IMR-90 (cell line): ENCODE measurements around the gene TBC1D9B. TPM values are rescaled to one million over a fixed set of nuclear protein-coding genes. Genes with fewer than 3 reads are reported as not detected.

Experiments used
- ATAC-seq: fragments of 200-7000 bp; cut with Tn5 transposase; 2 replicates; pipeline ENCODE4 v1.9.1; 2020; ENCODE audit warnings: low read depth, mild to moderate bottlenecking, moderate library complexity
- BruUV-seq: library from RNA; stranded (reverse); fragments of 400-500 nt; replicated peaks from 2 replicates; lab custom pipeline; 2021; lab: Mats Ljungman, UMichigan
- CTCF ChIA-PET: fragments of 300-600 bp; formaldehyde crosslinking; extraction: SDS; loops from one replicate; lab custom pipeline; 2021; ENCODE audit warnings: antibody characterized with exemption; lab: Yijun Ruan, JAX
- POLR2A ChIA-PET: fragments of 300-600 bp; sonication (Branson Sonifier 250); formaldehyde crosslinking; loops from one replicate; lab custom pipeline; 2022; ENCODE audit warnings: antibody characterized with exemption; ENCODE audit not compliant: unreplicated experiment; lab: Charles Lee
- DNase-seq: peaks from one replicate; pipeline ENCODE4 v3.0.0; 2013
- H2AFZ ChIP-seq: replicated peaks from 2 replicates; pipeline ENCODE3; 2013; ENCODE audit warnings: low read length, mild to moderate bottlenecking; ENCODE audit not compliant: poor library complexity
- H2AK5ac ChIP-seq: 2 replicates; pipeline ENCODE4 v1.6.1; 2013; ENCODE audit warnings: low read depth, low read length, inconsistent platforms
- H2AK9ac ChIP-seq: replicated peaks from 2 replicates; pipeline ENCODE3; 2013; ENCODE audit warnings: mild to moderate bottlenecking, low read depth, low read length, moderate library complexity; ENCODE audit not compliant: poor library complexity
- H2BK120ac ChIP-seq: 2 replicates; pipeline ENCODE4 v1.6.1; 2013; ENCODE audit warnings: low read depth, low read length, inconsistent platforms
- H2BK15ac ChIP-seq: 3 replicates; pipeline ENCODE4 v1.6.1; 2013; ENCODE audit warnings: low read depth, low read length, inconsistent platforms
- H2BK20ac ChIP-seq: 2 replicates; pipeline ENCODE4 v1.6.1; 2013; ENCODE audit warnings: low read depth, mild to moderate bottlenecking, inconsistent platforms, low read length, moderate library complexity
- H2BK5ac ChIP-seq: 2 replicates; pipeline ENCODE4 v1.6.1; 2013; ENCODE audit warnings: mild to moderate bottlenecking, low read depth, low read length, inconsistent platforms; ENCODE audit not compliant: poor library complexity, severe bottlenecking
- H3K14ac ChIP-seq: replicated peaks from 2 replicates; pipeline ENCODE4 v1.6.1; 2013; ENCODE audit warnings: low read depth, low read length, inconsistent platforms
- H3K18ac ChIP-seq: 2 replicates; pipeline ENCODE4 v1.6.1; 2013; ENCODE audit warnings: low read depth, low read length, control low read depth
- H3K23ac ChIP-seq: 2 replicates; pipeline ENCODE4 v1.6.1; 2013; ENCODE audit warnings: low read depth, low read length, inconsistent platforms
- H3K27ac ChIP-seq: 2 replicates; pipeline ENCODE4 v1.5.1; 2013; ENCODE audit warnings: mild to moderate bottlenecking, control low read depth, low read length; ENCODE audit not compliant: insufficient read depth
- H3K27me3 ChIP-seq: 2 replicates; pipeline ENCODE4 v1.6.1; 2013; ENCODE audit warnings: low read length; ENCODE audit not compliant: control insufficient read depth, insufficient read depth
- H3K36me3 ChIP-seq: 2 replicates; pipeline ENCODE4 v1.6.1; 2013; ENCODE audit warnings: low read length, mixed read lengths; ENCODE audit not compliant: control insufficient read depth, insufficient read depth
- H3K4ac ChIP-seq: 2 replicates; pipeline ENCODE4 v1.6.1; 2013; ENCODE audit warnings: low read depth, low read length, inconsistent platforms
- H3K4me1 ChIP-seq: 2 replicates; pipeline ENCODE4 v1.6.1; 2013; ENCODE audit warnings: low read length, mixed read lengths; ENCODE audit not compliant: control insufficient read depth, insufficient read depth
- H3K4me2 ChIP-seq: 2 replicates; pipeline ENCODE4 v1.6.1; 2013; ENCODE audit warnings: low read depth, mild to moderate bottlenecking, control low read depth, low read length, moderate library complexity
- H3K4me3 ChIP-seq: 2 replicates; pipeline ENCODE4 v1.5.1; 2013; ENCODE audit warnings: low read depth, mild to moderate bottlenecking, control low read depth, low read length, moderate library complexity; ENCODE audit not compliant: insufficient read depth
- H3K56ac ChIP-seq: 2 replicates; pipeline ENCODE4 v1.6.1; 2013; ENCODE audit warnings: low read length, inconsistent platforms; ENCODE audit not compliant: insufficient read depth; ENCODE audit errors: extremely low read depth
- H3K79me1 ChIP-seq, 2 experiments: 2 replicates each; pipeline ENCODE4 v1.6.1; 2013; ENCODE audit warnings: low read length in 2 of 2, inconsistent platforms in 1 of 2, low read depth in 1 of 2
- H3K9ac ChIP-seq: 2 replicates; pipeline ENCODE4 v1.6.1; 2013; ENCODE audit warnings: low read depth, low read length, control low read depth
- H3K9me1 ChIP-seq: 2 replicates; pipeline ENCODE4 v1.6.1; 2013; ENCODE audit warnings: low read length, inconsistent platforms; ENCODE audit not compliant: insufficient read depth
- H3K9me3 ChIP-seq: 2 replicates; pipeline ENCODE4 v1.6.1; 2013; ENCODE audit warnings: low read length; ENCODE audit not compliant: control insufficient read depth, insufficient read depth
- H4K20me1 ChIP-seq: 2 replicates; pipeline ENCODE4 v1.6.1; 2013; ENCODE audit warnings: low read length, inconsistent platforms; ENCODE audit not compliant: insufficient read depth
- H4K5ac ChIP-seq: 2 replicates; pipeline ENCODE4 v1.6.1; 2013; ENCODE audit warnings: mild to moderate bottlenecking, low read depth, low read length, control low read depth
- H4K8ac ChIP-seq, 2 experiments: 2 replicates each; pipeline ENCODE4 v1.6.1; 2013; ENCODE audit warnings: low read depth in 2 of 2, low read length in 2 of 2, control low read depth in 1 of 2, inconsistent platforms in 1 of 2
- H4K91ac ChIP-seq: 2 replicates; pipeline ENCODE4 v1.6.1; 2013; ENCODE audit warnings: low read depth, low read length, inconsistent platforms; ENCODE audit not compliant: insufficient read depth
- CEBPB ChIP-seq: IDR thresholded peaks from 2 replicates; pipeline ENCODE4 v1.6.1; 2012; ENCODE audit warnings: low read depth, low read length, improper control_type of control experiment
- CHD1 ChIP-seq: IDR thresholded peaks from 2 replicates; pipeline ENCODE4 v1.6.1; 2012; ENCODE audit warnings: low read depth, low read length, improper control_type of control experiment
- FOS ChIP-seq: fragments of 150-350 bp; IDR thresholded peaks from 2 replicates; pipeline ENCODE4 v1.6.1; 2016; ENCODE audit warnings: low read depth, low read length
- MAFK ChIP-seq: IDR thresholded peaks from 2 replicates; pipeline ENCODE4 v1.6.1; 2012; ENCODE audit warnings: low read depth, low read length, improper control_type of control experiment
- RCOR1 ChIP-seq: IDR thresholded peaks from 2 replicates; pipeline ENCODE4 v1.6.1; 2012; ENCODE audit warnings: mild to moderate bottlenecking, low read length, improper control_type of control experiment; ENCODE audit not compliant: insufficient replicate concordance
- SMC3 ChIP-seq: fragments of 150-350 bp; IDR thresholded peaks from 2 replicates; pipeline ENCODE4 v1.6.1; 2016; ENCODE audit warnings: low read depth, mild to moderate bottlenecking, antibody characterized with exemption, low read length, moderate library complexity
- WGBS, 2 experiments: methylation state at CpG; one replicate each; pipeline versions ENCODE4 v1.1.5 to v1.1.7; 2013; ENCODE audit warnings: missing lambda C conversion rate in 2 of 2; ENCODE audit not compliant: insufficient read length in 1 of 2; ENCODE audit errors: extremely low coverage in 2 of 2; 5-methylcytosine and 5-hydroxymethylcytosine counted together
- dilution Hi-C: fragments of 300-500 bp; cut with HindIII; formaldehyde crosslinking; loops from one replicate; pipeline ENCODE4 v1.14.3; 2018; ENCODE audit warnings: low sequenced_read_pairs; ENCODE audit not compliant: unreplicated experiment
- in situ Hi-C: fragments of 300-500 bp; cut with MboI; formaldehyde crosslinking; loops from 3 replicates; pipeline ENCODE4 v1.14.3; 2019; ENCODE audit warnings: low sequenced_read_pairs, inconsistent platforms, mixed read lengths
- intact Hi-C: fragments of 100-400 bp; cut with micrococcal nuclease; formaldehyde crosslinking; loops from 2 replicates; pipeline ENCODE4 v1.10.0; 2022
- polyA plus RNA-seq, 3 experiments: library from polyadenylated mRNA; depleted of rRNA; stranded (reverse); fragments of >200 nt; gene quantifications; 2 replicates each; pipeline ENCODE4 v1.2.3, GENCODE V29; 2012; ENCODE audit warnings: low replicate concordance in 1 of 3
- total RNA-seq: library from RNA; depleted of rRNA; stranded (reverse); fragments of >200 nt; gene quantifications from 2 replicates; pipeline ENCODE4 v1.2.3, GENCODE V29; 2012
- TF ChIP-seq, protein P1 (sequence below): fragments of 150-350 bp; IDR thresholded peaks from 2 replicates; pipeline ENCODE4 v1.6.1; 2016; ENCODE audit warnings: low read depth, mild to moderate bottlenecking, low read length, moderate library complexity, borderline replicate concordance
- TF ChIP-seq, protein P2 (sequence below): conservative IDR thresholded peaks from 2 replicates; pipeline ENCODE4 v1.5.1; 2012; ENCODE audit warnings: mild to moderate bottlenecking, low read depth, low read length, improper control_type of control experiment

TBC1D9B gene
- total and polyA plus RNA-seq, 2 of the 4 experiments (the other 2 are of a cell fraction), result 58.6 to 78.1 TPM

DNA sequence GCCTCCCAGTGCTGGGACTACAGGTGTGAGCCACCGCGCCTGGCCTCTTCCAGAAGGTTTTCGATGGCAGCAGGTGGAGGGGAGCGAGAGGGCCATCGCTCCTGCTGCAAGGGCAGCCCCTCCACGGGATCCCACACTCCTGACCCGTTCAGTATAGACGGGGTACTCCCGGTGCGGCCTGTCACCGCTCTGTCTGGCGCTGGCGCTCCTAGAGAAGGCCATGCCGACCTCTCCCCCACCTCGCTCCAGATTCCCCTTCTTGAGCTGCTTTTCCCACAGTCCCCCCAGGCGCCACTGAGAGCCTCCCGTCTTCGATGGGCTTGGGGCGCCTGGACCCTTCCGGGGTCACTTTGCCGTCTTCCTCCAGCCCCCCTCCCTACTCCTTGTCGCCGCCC is 91.3 kb downstream of the TBC1D9B start:
- Histone ChIP-seq H4K20me1 (peaks cover 7% of the 10 kb centered on the region), H4K91ac (no peak overlapping the region), H2AK9ac (no peak overlapping the region), H3K23ac (no peak overlapping the region), H2AK5ac (peak overlapping the region; percentile 30; the same call in 1 of the 2 replicates), H2AFZ (peak overlapping the region; percentile 5), H2BK120ac (no peak overlapping the region), H3K14ac (no peak overlapping the region), H3K4me2 (no peak overlapping the region), H3K4ac (no peak overlapping the region), H3K9me3 (no peaks in the 10 kb centered on the region), H3K36me3 (peaks cover 17% of the 10 kb centered on the region), H3K18ac (no peak overlapping the region), H4K5ac (no peak overlapping the region), H2BK5ac (no peak overlapping the region), H2BK15ac (no peak overlapping the region), H2BK20ac (no peak overlapping the region), H4K8ac (no peak overlapping the region), H3K9me1 (peaks cover 20% of the 10 kb centered on the region), H3K27ac (no peak overlapping the region), H3K9ac (no peak overlapping the region), H3K56ac (no peak overlapping the region), H3K4me1 (peaks cover 21% of the 10 kb centered on the region), H3K79me1 (peaks cover 4 to 22% of the 10 kb centered on the region in 2 experiments), H3K4me3 (no peak overlapping the region), H3K27me3 (no peaks in the 10 kb centered on the region)
- no TSS peak for BruUV-seq
- TF ChIP-seq CHD1 (no peak), FOS (no peak), MAFK (no peak), RCOR1 (no peak), SMC3 (no peak), CEBPB (no peak)
- TF ChIP-seq, protein P1, sequence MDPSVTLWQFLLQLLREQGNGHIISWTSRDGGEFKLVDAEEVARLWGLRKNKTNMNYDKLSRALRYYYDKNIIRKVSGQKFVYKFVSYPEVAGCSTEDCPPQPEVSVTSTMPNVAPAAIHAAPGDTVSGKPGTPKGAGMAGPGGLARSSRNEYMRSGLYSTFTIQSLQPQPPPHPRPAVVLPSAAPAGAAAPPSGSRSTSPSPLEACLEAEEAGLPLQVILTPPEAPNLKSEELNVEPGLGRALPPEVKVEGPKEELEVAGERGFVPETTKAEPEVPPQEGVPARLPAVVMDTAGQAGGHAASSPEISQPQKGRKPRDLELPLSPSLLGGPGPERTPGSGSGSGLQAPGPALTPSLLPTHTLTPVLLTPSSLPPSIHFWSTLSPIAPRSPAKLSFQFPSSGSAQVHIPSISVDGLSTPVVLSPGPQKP, result no peak
- TF ChIP-seq, protein P2, sequence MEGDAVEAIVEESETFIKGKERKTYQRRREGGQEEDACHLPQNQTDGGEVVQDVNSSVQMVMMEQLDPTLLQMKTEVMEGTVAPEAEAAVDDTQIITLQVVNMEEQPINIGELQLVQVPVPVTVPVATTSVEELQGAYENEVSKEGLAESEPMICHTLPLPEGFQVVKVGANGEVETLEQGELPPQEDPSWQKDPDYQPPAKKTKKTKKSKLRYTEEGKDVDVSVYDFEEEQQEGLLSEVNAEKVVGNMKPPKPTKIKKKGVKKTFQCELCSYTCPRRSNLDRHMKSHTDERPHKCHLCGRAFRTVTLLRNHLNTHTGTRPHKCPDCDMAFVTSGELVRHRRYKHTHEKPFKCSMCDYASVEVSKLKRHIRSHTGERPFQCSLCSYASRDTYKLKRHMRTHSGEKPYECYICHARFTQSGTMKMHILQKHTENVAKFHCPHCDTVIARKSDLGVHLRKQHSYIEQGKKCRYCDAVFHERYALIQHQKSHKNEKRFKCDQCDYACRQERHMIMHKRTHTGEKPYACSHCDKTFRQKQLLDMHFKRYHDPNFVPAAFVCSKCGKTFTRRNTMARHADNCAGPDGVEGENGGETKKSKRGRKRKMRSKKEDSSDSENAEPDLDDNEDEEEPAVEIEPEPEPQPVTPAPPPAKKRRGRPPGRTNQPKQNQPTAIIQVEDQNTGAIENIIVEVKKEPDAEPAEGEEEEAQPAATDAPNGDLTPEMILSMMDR, result no peak
- DNase-seq (no peak), ATAC-seq (no peak)
- POLR2A ChIA-PET, result no interaction called here
- in situ Hi-C loops (no loop called here), intact Hi-C loops (no loop called here), dilution Hi-C loops (no loop called here)
- 66% methylated on average over 9 of the region's 23 CpGs; no CpG with 5 or more reads in 1 of the 2 experiments for WGBS, 2 experiments
- CTCF ChIA-PET, result no interaction called here
